ENCODE data around the gene PSD2. TPM values are rescaled to one million over a fixed set of nuclear protein-coding genes. Genes with fewer than 3 reads are reported as not detected.

PSD2 gene
- total RNA-seq, 4 donors from 2014 or later: under 0.01 to 0.17 (median 0.13) TPM; not detected in 1

GRCh38 chr5:139851558-139851957 lies 56.0 kb downstream of the PSD2 start:
- no peak for DNase-seq (ENCODE audit: extremely low spot score)
- TF ChIP-seq POLR2A (IDR thresholded peaks at IDR 0.05; ENCODE audit: low read depth) (no peak), CTCF (IDR thresholded peaks at IDR 0.05) (no peak), EP300 (IDR thresholded peaks at IDR 0.05) (no peak), POLR2AphosphoS5 (IDR thresholded peaks at IDR 0.05) (no peak)
- Histone ChIP-seq H3K36me3 (peaks cover 0 to 26% (median 20%) of the 10 kb centered on the region in 4 donors), H3K27me3 (no peaks in the 10 kb centered on the region), H3K4me3 (no peak overlapping the region), H3K9me3 (no peaks in the 10 kb centered on the region), H3K4me1 (peaks cover 5 to 25% (median 14%) of the 10 kb centered on the region in 4 donors), H3K27ac (replicated peaks in 1 of 4) (no peak overlapping the region)
- intact Hi-C loops (cut with DNase I): no loop called here
- 93% methylated on average over 19 of the region's 19 CpGs for WGBS

GRCh38 chr5:139852696-139853095 lies 57.1 kb downstream of the PSD2 start:
- Histone ChIP-seq H3K27ac (replicated peaks in 1 of 4) (no peak overlapping the region), H3K9me3 (no peaks in the 10 kb centered on the region), H3K27me3 (no peaks in the 10 kb centered on the region), H3K36me3 (peaks cover 0 to 26% (median 20%) of the 10 kb centered on the region in 4 donors), H3K4me1 (peaks cover 0 to 15% (median 6%) of the 10 kb centered on the region in 4 donors), H3K4me3 (no peak overlapping the region)
- intact Hi-C loops (cut with DNase I): no loop called here
- WGBS: 95% methylated on average over 8 of the region's 8 CpGs
- DNase-seq (ENCODE audit: extremely low spot score): no peak
- TF ChIP-seq POLR2A (IDR thresholded peaks at IDR 0.05; ENCODE audit: low read depth): no peak
- TF ChIP-seq CTCF (IDR thresholded peaks at IDR 0.05): no peak
- TF ChIP-seq EP300 (IDR thresholded peaks at IDR 0.05): no peak
- TF ChIP-seq POLR2AphosphoS5 (IDR thresholded peaks at IDR 0.05): no peak

GRCh38 chr5:139854029-139854605 lies 58.5 kb downstream of the PSD2 start:
- intact Hi-C loops (cut with DNase I): no loop called here
- peaks cover 0 to 3% (median 0%) of the 10 kb centered on the region in 4 donors for H3K4me1 ChIP-seq
- H3K9me3 ChIP-seq: no peaks in the 10 kb centered on the region
- 98% methylated on average over 7 of the region's 7 CpGs for WGBS
- H3K27ac ChIP-seq (replicated peaks in 1 of 4): no peak overlapping the region
- H3K36me3 ChIP-seq: peaks cover 0 to 26% (median 20%) of the 10 kb centered on the region in 4 donors
- no peaks in the 10 kb centered on the region for H3K27me3 ChIP-seq
- TF ChIP-seq POLR2A (IDR thresholded peaks at IDR 0.05; ENCODE audit: low read depth) (no peak), CTCF (IDR thresholded peaks at IDR 0.05) (no peak), POLR2AphosphoS5 (IDR thresholded peaks at IDR 0.05) (no peak), EP300 (IDR thresholded peaks at IDR 0.05) (no peak)
- no peak overlapping the region for H3K4me3 ChIP-seq
- no peak for DNase-seq (ENCODE audit: extremely low spot score)

- WGBS: 96% methylated on average over 5 of the region's 5 CpGs
- Histone ChIP-seq H3K4me3 (no peak overlapping the region), H3K36me3 (peaks cover 0 to 26% (median 20%) of the 10 kb centered on the region in 4 donors), H3K4me1 (no peaks in the 10 kb centered on the region), H3K27ac (replicated peaks in 1 of 4) (no peak overlapping the region), H3K9me3 (no peaks in the 10 kb centered on the region), H3K27me3 (no peaks in the 10 kb centered on the region)
- no peak for DNase-seq (ENCODE audit: extremely low spot score)
- intact Hi-C loops (cut with DNase I): no loop called here
- TF ChIP-seq POLR2AphosphoS5 (IDR thresholded peaks at IDR 0.05) (no peak), CTCF (IDR thresholded peaks at IDR 0.05) (no peak), POLR2A (IDR thresholded peaks at IDR 0.05; ENCODE audit: low read depth) (no peak), EP300 (IDR thresholded peaks at IDR 0.05) (no peak)
Measured at GRCh38 chr5:139854953-139855352, 59.3 kb downstream of the PSD2 start.

- H3K9me3 ChIP-seq: no peaks in the 10 kb centered on the region
- 89% methylated on average over 8 of the region's 8 CpGs for WGBS
- no peak for DNase-seq (ENCODE audit: extremely low spot score)
- H3K27ac ChIP-seq (replicated peaks in 1 of 4): no peak overlapping the region
- H3K36me3 ChIP-seq: peaks cover 0 to 26% (median 20%) of the 10 kb centered on the region in 4 donors
- no peak overlapping the region for H3K4me3 ChIP-seq
- TF ChIP-seq CTCF (IDR thresholded peaks at IDR 0.05): no peak
- no peak for TF ChIP-seq POLR2AphosphoS5 (IDR thresholded peaks at IDR 0.05)
- no peak for TF ChIP-seq POLR2A (IDR thresholded peaks at IDR 0.05; ENCODE audit: low read depth)
- no peak for TF ChIP-seq EP300 (IDR thresholded peaks at IDR 0.05)
- intact Hi-C loops (cut with DNase I): no loop called here
- H3K27me3 ChIP-seq: no peaks in the 10 kb centered on the region
- no peaks in the 10 kb centered on the region for H3K4me1 ChIP-seq
Measured at GRCh38 chr5:139855451-139855850, 59.8 kb downstream of the PSD2 start.

Data from esophagus muscularis mucosa (tissue), 4 donors.